Measurements from ENCODE around the gene PRRC2A.

DNA sequence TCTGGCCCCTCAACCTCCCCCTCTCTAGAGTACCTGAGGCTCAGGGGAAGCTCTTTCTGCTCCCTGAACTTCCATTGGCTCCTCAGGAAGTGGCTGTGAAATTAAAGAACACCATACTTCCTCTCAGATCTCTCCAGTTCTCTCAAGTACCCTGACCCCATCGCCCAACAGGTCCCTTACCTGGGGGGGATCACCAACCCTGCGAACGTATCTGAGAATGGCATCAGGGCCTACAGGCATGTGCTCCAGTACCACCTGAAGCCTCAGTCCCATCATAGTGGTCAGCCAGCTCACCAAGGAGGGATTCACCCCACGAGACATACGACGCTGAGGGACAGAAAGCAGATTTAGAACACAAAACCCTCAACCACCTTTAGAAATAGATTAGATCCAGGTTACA, 20.1 kb downstream of the PRRC2A start:
- TF ChIP-seq, protein P1, sequence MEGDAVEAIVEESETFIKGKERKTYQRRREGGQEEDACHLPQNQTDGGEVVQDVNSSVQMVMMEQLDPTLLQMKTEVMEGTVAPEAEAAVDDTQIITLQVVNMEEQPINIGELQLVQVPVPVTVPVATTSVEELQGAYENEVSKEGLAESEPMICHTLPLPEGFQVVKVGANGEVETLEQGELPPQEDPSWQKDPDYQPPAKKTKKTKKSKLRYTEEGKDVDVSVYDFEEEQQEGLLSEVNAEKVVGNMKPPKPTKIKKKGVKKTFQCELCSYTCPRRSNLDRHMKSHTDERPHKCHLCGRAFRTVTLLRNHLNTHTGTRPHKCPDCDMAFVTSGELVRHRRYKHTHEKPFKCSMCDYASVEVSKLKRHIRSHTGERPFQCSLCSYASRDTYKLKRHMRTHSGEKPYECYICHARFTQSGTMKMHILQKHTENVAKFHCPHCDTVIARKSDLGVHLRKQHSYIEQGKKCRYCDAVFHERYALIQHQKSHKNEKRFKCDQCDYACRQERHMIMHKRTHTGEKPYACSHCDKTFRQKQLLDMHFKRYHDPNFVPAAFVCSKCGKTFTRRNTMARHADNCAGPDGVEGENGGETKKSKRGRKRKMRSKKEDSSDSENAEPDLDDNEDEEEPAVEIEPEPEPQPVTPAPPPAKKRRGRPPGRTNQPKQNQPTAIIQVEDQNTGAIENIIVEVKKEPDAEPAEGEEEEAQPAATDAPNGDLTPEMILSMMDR (IDR thresholded peaks at IDR 0.05), result no peak
- no peak for TF ChIP-seq POLR2A (IDR thresholded peaks at IDR 0.05)

All from lower leg skin (tissue), 3 donors.